Measurements from ENCODE around the gene MAD1L1.
"Not testable (repeated sequence)": the region's sequence is repeated elsewhere in the genome, so short reads cannot be mapped to it uniquely, and the experiment has no call there.

MAD1L1 gene

DNA sequence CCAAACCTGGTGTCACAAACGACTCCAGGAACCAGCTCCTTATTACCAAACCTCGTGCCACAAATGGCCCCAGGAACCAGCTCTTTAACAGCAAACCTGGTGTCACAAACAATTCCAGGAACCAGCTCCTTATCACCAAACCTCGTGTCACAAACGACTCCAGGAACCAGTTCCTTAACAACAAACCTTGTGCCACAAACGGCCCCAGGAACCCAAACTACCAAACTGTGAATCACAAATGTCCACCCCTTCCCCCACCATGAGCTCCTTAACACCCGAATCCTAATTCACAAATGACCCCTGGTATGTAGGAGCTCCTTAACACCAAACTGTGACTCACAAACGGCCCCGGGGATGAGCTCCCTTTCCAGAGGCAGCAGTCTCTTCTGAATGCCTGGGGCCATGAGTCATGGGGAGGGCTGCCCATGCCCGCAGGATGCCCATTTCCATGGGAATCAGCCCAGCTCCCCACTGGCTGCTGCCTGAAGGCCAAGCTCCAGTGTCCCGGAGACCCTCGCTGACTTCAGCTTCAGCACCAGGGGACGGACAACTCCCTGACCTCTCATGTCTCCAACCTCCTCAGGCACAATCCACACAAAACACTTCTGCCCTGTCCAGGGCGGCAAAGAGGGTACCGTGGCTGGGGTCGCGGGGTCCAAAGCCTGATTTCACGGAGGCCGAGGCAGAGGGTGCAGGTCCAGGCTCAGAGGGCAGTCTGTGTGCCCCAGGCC lies 349.5 kb downstream of the MAD1L1 start:
- DNase-seq (ENCODE audit: low spot score), result peak; percentile 53

DNA sequence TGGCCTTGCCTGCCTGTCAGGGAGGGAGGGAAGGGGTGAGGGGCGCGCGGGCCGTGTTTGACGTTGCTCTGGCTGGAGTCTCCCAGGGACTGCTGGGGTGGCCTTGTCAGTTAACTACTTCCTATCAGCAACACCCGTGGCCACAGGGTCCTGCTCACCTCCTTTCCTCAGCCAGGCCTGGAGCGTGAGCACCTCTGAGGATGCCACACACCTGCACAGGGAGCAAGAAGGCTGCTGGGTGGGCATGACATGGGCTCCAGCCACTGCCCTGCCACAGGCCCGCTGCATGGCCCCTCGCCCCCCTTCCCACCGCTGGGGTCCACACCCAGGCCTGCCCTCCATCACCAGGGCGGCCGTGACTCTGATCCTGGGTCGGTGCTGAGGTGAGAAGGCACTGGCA lies 350.3 kb downstream of the MAD1L1 start:
- DNase-seq (ENCODE audit: low spot score), result no peak

DNA sequence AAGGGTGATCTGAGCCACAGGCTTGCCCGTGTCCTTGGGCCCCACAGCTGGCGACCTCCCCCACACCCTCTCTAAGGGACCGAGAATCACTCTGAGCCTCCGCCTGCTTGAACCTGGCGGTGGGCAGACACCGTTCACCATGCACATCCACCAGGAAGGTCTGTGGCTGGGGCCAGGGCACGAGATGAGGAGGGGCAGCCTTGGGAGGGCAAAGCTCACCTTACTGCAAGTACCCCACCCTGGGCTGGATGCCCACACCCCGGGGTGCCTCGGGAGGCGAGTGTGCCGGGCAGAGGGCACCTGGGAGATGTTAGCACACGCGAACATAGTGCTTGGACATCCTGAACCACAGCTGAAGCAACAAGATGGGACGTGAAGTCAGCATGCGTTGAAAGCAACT lies 350.8 kb downstream of the MAD1L1 start:
- DNase-seq (ENCODE audit: low spot score), result no peak

DNA sequence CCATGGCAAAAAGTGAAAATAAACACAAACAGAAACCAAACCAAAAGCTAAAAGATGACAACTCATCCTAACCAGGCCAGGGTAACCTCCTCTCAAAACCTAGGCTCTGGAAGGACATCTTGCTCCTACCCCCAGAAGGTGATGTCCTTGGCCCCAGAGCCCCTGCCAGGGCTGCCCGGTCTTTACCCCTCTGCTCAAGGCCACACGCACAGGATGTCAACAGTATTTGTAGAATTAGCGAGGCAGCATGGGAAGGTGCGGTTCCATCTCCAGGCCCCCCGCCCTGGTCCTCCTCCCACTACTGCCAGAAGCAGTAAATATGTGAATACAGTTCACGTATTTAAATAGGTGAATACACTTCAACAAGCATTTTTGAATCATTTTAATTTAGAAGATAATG lies 356.1 kb downstream of the MAD1L1 start:
- DNase-seq (ENCODE audit: low spot score), result not testable (repeated sequence)

DNA sequence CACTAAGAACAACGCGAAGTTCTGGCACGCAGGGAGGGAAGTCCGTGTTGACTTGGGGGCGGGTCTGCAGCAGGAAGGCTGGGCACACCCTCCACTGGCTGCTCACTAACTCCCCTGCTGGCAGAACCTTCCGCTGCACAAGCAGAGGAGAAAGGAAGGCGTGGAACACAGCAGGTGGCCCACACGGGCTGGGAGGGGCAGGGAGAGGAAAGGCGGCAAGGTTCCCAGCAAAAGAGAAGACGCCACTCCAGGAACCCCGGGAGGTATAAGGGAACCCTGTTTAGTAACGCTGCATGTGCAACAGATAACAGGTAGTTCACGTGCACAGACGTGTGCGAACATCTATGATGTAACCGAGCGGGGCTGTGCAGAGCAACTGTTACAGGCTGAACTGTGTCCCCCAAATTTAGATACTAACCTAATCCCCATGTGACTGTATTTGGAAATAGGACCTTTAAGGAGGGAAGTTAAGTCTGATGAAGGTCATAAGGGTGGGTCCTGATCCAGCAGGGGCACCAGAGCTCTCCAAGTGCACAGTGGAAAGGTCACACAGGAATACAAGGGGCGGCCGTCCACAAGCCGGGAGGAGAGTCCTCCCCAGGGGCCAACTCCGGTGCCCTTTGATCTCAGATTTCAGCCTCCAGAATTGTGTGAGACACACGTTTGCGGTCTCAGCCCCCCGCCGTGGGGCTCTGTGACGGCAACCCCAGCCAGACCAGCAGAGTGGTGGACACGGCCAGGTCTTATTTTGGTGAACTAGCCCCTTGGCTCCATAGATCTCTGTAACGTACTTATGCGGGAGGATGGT lies 357.1 kb downstream of the MAD1L1 start:
- not testable (repeated sequence) for DNase-seq (ENCODE audit: low spot score)

DNA sequence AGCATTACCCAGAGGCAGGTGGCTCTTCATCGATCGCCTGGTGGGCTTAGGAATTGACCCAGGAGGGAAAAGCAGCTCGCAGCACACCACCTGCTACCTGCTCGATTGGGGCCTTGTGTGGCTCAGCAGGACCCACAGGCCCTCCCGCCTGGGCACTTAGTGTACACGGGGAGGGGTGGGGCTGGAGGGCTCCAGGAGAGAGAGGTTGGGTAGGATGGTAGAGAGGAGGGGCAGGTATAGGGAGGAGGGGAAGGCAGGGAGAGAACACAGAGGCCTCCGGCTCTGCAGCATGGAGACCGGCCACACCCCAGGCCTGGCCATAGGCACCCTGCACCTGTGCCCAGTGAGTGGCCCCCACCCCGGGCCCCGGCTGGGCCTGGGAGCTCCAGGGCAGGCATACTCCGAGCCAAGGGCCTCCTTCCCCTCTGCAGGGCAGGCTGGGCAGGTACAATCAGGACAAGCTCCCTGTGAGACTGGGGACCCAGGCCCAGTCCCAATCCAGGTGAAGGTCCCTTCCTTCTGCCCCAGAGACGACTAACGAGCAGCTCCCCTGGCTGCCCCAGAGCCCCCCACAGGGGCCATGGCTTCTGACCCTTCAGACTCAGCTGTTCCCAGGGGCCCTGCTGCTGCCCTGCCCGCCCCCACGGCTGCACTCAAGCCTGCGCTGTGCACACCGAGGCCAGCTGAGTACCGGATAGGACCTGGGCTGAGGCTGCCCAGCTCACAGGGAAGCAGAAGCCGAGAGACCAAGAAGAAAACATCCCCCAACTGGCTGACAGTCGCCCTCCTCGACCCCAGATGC lies 358.0 kb downstream of the MAD1L1 start:
- not testable (repeated sequence) for DNase-seq (ENCODE audit: low spot score)

DNA sequence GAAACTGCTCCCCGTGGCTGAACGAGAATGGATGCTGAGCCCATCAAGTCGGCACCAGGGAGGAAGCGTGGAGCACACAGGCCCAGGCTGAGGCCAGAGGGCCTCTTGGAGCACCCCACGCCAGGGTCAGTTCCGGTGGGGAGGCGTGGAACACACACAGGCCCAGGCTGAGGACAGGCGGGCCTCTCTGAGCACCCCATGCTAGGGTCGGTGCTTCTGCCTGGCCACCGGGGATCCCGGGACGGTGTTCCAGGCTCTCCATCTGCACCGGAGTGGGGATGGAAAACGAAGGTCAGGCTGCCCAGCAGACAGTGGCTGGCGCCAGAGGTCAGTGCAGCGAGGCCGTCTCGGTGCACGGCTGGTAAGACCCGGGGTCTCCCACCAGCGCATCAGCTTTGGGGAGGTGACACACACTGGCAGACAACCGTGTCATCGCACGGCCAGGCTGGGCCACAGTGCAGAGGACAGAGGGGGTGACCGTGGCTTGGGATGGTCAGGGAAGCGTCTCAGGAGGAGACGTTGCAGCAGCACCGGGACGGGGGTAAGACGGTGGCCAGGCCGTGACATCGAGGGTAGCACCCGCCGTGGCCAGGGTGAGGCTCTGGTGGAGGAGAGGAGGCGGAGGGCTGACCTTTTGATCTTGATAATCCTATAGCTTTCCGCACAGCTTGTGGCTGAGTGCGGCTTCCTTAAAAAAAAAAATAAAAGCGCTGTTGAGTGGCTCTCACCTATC lies 358.7 kb downstream of the MAD1L1 start:
- DNase-seq (ENCODE audit: low spot score), result no peak

DNA sequence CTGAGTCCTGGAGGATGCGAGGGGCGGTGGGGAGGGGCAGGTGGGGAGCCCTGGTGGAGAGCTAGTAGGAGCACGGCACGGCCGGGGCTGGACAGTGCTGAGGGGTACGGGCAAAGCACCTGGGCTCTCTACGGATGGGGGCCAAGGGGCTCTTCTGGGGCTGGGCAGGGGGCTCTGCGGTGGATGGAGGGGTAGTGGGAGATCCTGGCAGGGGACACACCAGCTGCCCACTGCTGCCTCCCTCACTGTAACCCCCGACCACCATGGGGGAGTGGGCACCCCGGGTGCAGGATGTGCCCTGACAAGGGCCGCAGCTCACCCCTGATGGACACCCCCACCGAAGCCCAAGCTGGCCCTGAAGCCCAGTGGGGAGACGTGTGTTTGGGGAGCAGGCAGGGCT lies 359.3 kb downstream of the MAD1L1 start:
- no peak for DNase-seq (ENCODE audit: low spot score)

DNA sequence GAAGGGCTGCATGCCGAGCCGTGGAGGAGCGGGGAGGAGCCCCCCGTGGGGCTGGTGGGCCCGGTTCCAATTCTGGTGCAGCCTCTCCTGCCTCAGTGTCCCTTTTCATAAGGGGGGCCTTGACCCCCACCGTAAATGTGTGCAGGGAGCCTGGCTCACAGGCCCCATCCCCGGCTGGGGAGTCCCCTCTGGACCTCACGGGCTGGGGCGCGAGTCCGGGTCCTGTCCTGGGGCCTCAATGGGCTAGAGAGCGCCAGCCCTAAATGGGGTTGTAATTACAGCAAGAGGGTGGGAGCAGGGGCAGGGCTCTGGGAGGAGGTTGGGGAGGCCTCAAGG lies 359.7 kb downstream of the MAD1L1 start:
- DNase-seq (ENCODE audit: low spot score), result no peak

DNA sequence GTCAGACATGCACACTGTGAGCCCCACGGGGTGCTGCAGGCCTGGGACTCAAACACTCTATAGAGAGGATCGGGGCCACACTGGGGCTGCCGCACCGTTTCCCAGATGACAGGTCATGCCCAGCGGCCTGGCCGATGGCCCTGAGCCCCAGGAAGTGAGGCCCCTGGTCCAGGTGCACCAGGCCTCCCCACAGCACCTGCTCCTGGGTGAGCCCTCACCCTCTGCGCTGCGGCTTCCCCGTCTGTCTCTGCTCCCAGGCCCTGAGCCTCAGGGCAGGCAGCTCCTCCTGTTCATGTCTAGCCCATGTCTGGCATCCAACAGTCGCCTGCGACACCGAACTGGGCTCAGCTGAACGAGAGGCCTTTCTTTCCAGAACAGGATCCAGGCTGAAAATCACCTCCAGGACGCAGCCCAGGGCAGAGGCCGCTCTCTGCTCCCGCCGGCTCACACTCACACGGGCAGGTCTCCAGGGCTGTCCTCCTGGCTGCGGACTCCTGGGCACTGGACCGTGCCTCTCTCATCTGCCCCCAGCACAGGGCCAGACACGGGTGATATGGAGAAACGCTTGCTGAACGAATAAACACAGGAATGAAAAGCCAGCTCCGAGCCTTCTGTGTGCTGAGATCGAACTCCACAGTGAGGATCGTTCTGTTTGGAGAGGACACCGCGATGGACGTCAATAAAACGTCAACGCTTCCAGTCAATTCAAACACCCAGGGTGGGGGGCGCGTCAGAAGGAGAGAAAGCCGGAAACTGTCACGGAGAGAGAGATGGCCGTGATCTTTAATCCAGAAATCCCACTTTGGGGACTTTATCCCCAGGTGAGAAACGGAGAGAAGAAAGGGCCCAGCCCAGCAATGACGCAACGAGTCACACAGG lies 360.3 kb downstream of the MAD1L1 start:
- no peak for DNase-seq (ENCODE audit: low spot score)

DNA sequence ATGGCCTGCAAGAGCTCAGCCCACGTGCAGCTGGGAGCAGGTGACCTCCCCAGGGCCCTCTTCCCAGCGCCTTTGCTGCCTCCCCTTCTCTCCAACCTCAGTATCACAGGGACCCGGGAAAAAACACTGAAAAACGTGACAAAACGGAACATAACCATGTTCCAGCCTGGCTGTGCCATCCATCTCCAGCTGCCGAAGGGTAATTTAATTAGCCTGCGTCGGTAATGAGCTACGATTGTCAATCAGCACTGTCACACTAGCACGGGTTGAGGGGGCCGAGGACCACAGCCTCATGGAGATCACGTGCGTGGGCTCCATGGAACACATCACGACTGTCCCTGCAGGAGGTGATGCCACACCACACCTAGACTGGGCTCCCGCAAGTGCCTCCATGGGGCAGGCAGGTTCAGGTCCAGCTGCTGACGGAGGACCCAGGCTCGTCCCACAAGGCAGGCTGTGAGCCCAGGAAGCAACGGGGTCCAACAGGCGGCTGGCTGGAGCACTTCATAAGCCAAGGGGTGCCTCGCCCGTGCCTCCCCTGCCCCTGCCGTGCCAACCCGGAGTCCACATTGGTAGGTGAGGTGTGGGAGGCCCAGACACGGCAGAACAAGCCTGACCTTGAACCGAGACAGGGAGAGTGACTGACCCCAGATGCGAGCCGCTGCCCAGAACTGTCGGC lies 363.2 kb downstream of the MAD1L1 start:
- no peak for DNase-seq (ENCODE audit: low spot score)

DNA sequence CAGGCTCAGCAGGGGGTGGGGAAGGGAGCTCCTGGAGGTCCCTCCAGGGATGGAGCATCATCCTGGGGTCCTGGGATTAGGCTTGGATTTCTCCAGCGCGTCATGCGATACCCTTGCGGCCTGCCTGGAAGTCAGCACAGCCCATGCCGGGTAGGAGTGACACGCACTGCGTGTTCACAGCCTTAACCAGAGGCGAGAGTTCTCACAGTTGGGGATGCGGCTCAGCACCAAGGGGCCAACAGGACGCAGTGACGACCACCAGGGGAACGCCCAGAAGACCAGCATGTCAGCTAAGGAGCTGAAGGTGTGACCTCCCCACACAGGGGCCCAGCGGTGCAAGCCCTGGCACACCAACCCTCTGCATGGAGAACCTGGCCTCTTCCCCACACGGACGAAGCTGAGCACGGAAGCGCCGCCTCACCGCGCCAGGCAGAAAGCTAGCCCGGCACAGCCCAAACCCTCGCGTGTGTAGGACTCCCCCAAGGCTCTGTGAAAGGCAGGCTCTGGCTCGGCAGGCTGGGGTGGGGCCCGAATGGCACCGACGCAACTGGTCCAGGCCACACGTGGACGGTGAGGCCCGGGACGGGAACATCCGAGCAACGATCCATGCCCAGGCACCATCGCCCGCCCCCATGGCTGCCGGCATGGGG lies 364.1 kb downstream of the MAD1L1 start:
- no peak for DNase-seq (ENCODE audit: low spot score)

DNA sequence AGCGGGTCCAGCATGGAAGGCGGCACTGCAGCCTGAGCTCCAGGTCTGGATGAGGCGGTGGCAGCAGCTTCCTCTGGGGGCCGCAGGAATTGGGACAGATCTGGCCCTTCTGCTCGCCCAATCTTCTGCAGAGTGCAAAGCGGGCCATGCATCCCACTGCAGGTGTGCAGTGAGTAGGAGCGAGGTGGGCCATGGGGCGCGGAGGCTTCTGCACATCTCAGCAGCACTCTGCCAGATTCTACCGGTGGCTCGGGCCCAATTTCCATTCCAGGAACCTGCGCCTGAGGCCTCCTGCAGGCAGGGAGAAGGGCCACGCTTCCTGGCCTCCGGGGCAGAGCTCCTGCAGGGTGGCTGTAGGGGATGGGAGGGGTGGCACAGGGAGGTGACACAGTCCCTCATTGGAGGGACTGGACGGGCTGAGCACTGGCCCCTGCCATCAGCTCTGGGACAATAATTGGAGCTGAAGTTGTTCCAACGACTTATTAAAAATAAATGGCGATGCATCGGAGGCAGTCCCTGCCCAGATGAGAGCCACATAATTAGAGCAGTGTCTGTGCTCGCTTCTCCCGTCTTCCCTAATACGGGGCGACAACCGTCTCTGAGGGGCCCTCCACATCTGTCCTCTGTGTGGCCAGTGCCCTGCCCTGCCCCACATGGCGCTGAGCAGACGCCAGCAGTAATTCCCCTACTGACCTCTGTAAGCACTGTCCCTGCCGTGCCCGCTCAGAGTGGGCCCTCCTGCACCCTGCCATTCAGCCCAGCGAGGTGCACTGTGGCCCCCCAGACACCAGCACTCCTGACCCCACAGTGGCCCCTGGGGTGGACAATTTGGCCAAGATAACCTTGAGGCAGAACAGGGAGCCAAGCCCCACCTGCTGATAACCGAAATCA lies 365.1 kb downstream of the MAD1L1 start:
- DNase-seq (ENCODE audit: low spot score), result no peak

DNA sequence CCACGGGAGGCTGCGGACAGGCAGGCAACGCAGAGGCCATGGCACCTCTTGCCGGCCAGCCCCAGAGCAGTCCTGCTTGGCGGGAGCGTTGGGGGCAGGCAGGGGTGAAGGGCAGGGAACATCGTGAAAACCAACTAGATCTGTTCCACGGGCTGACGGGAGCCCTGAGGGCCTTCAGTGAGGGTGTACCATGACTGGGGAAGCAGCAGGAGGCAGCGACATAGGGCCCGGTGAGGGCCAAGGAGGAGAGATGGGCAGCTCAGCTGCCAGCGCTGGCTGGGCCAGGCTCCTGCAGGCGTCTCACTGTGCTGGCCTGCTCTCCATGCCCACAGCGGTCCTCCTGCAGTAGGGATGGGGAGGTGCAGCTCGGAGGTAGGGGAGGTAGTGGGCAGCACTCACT lies 366.1 kb downstream of the MAD1L1 start:
- DNase-seq (ENCODE audit: low spot score), result no peak

DNA sequence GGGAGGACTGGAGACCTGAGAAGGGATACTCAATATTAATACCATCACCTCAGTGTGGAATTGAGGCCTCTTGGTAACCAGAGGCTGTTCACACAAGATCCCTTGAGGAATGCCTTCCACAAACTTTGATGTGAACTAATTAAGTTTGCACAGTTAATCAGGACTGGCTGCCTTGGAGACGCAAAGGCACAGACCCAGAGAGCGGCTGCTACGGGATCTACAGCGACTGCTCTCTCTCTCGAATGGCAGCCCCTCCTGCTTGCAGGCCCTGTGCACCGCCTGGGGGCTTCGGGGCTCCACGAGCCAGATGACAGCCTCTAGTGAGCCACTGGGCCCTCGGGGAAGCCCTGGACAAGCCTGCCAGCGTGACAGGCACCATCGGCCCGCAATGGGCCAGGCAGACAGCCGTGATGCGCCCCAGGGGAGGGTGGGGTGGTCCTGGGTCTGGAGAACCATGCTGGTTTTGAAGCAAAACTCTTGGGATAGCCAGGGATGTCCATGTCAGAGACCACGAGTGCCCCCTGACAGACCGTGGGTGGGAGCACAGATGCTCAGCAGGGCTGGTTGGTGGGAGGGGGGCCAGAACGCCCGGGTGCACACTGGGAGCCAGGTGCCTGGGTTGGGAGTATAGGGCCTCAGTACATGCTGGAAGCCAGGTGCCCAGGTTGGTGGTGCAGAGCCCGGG lies 367.0 kb downstream of the MAD1L1 start:
- no peak for DNase-seq (ENCODE audit: low spot score)

DNA sequence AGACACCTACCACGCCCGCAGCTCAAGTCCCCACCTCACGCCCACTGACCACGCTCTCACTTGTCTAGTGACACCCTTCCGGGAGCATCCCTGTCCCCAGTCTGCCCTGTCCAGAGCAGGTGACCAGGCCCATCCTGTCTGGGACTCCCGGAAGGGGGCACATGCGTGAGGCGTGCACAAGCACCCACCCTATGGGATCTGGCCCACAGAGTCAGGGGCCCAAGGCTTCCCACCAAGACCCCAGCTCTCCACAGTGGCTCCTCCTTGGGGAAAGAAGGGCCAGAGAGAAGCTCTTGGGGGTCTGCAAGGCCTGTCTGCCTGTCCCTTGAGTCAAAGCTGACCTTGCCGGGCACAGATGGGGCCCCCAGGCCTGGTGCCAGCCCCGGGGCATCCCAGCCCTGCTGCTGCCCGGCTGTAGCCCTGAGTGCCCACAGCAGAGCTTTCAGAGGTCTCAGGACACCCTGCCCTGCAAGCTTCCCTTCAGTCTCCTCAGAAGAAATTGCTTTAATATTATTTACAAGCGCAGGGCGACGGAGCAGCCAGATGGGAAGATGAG lies 367.7 kb downstream of the MAD1L1 start:
- DNase-seq (ENCODE audit: low spot score), result no peak

DNA sequence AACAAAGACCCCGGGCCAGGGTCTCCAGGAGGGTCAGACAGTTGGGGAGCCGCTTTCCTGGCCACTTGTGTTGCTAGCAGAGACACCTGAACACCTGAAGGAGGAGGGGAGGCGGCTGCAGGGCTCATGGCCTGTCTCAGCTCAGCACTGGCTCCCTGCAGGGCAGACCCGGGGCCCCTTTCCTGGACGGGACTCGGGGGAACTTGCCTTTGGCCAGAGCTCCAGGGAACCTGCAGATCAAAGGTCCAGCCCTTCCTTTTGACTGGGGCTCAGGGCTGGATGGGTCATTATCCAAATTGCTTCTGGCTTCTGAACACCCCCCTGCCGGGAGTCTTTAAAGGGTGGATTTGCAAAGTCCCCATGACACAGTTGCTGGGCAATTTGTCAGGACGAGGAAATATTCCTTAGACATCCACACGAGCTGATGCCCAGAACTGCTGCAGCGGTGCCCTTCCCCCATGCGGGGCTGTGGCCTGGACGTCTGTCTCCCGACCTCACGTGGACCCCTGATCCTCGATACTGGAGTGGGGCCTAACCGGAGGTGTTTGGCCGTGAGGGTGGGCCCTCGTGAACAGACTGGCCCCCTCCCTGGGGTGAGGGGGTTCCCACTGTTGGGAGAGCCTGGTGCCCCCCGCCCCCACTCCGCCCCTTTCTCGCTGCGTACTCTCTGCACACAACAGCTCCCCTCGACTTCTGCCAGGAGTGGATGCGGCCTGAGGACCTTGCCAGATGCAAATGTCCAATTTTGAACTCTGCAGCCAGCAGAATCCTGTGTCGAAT lies 368.4 kb downstream of the MAD1L1 start:
- peak; percentile 68 for DNase-seq (ENCODE audit: low spot score)

All from iPS-NIHi11 (cell line).